ENCODE data around the gene AGBL2.
"Not testable (repeated sequence)": the region's sequence is repeated elsewhere in the genome, so short reads cannot be mapped to it uniquely, and the experiment has no call there.

Gene AGBL2

GRCh38 chr11:47715082-47715669 is at the start of gene AGBL2:
Gene AGBL2, minus strand, starts transcription at chr11:47715369. Its CDS starts 719 bp downstream, at chr11:47714650.
- H3K9me2 ChIP-seq (replicated peaks; ENCODE audit: control insufficient read depth, low read length) = no peaks in the 10 kb centered on the region
- H3K4me3 ChIP-seq (ENCODE audit: low read length) = peak within 1 kb of the TSS; percentile 84
- peak within 1 kb of the TSS; percentile 92 for H3K4me2 ChIP-seq (ENCODE audit: low read length)
- TF ChIP-seq CTCF (IDR thresholded peaks at IDR 0.05; ENCODE audit: low read depth, low read length, poor library complexity, severe bottlenecking) (no peak), EZH2phosphoT487 (IDR thresholded peaks at IDR 0.05; ENCODE audit: borderline replicate concordance, low read length) (no peak)
- H3K27me3 ChIP-seq (ENCODE audit: control insufficient read depth, low read length) = no peaks in the 10 kb centered on the region
- no peaks in the 10 kb centered on the region for H4K20me1 ChIP-seq (ENCODE audit: control insufficient read depth, insufficient read depth, low read depth, low read length)
- H3F3A ChIP-seq (ENCODE audit: control insufficient read depth, insufficient read depth) = peaks cover 45% of the 10 kb centered on the region
- no peaks in the 10 kb centered on the region for H3K79me2 ChIP-seq (ENCODE audit: control insufficient read depth, low read length)
- H3K9me3 ChIP-seq (ENCODE audit: control insufficient read depth, insufficient read depth, low read length) = no peaks in the 10 kb centered on the region
- H3K4me1 ChIP-seq (ENCODE audit: control insufficient read depth, low read length) = peaks cover 15% of the 10 kb centered on the region
- H3K27ac ChIP-seq (ENCODE audit: low read depth, low read length) = peak within 1 kb of the TSS; percentile 29; the same call in 1 of the 2 replicates
- H3K36me3 ChIP-seq (ENCODE audit: control insufficient read depth, low read length) = peaks cover 45% of the 10 kb centered on the region

DNA sequence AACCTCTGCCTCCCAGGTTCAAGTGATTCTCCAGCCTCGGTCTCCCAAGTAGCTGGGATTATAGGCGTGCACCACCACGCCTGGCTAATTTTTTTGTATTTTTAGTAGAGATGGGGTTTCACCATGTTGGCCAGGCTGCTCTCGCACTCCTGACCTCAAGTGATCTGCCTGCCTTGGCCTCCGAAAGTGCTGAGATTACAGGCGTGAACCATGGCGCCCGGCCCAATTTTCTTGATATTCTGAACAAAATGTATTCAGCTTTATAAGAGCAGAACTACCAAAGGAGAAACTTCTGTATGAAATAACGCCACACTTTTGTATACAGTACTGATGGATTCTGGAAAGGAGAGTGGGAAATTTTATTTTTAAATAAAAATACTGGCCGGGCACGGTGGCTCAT is 44.1 kb upstream of the AGBL2 start:
- peaks cover 81% of the 10 kb centered on the region for H3K36me3 ChIP-seq (ENCODE audit: control insufficient read depth, low read length)
- not testable (repeated sequence) for H3K4me1 ChIP-seq (ENCODE audit: control insufficient read depth, low read length); H3K4me3 ChIP-seq (ENCODE audit: low read length); H4K20me1 ChIP-seq (ENCODE audit: control insufficient read depth, insufficient read depth, low read depth, low read length); H3K4me2 ChIP-seq (ENCODE audit: low read length); H3K27ac ChIP-seq (ENCODE audit: low read depth, low read length); H3K27me3 ChIP-seq (ENCODE audit: control insufficient read depth, low read length); H3K9me2 ChIP-seq (replicated peaks; ENCODE audit: control insufficient read depth, low read length); H3K9me3 ChIP-seq (ENCODE audit: control insufficient read depth, insufficient read depth, low read length)
- H3K79me2 ChIP-seq (ENCODE audit: control insufficient read depth, low read length) = peaks cover 75% of the 10 kb centered on the region
- 0 out of 2 replicates have a peak, but pooled peaks cover 13% of the 10 kb centered on the region for H3F3A ChIP-seq (ENCODE audit: control insufficient read depth, insufficient read depth)

- peaks cover 67% of the 10 kb centered on the region for H3K79me2 ChIP-seq (ENCODE audit: control insufficient read depth, low read length)
Measured at GRCh38 chr11:47756208-47756607, 41.0 kb upstream of the AGBL2 start.

More at GRCh38 chr11:47756208-47756607, 41.0 kb upstream of the AGBL2 start:
- H3F3A ChIP-seq (ENCODE audit: control insufficient read depth, insufficient read depth) = 0 out of 2 replicates have a peak, but pooled peaks cover 13% of the 10 kb centered on the region
- no peak overlapping the region for H3K27ac ChIP-seq (ENCODE audit: low read depth, low read length)
- H3K36me3 ChIP-seq (ENCODE audit: control insufficient read depth, low read length) = peaks cover 82% of the 10 kb centered on the region
- H3K27me3 ChIP-seq (ENCODE audit: control insufficient read depth, low read length) = no peaks in the 10 kb centered on the region
- no peaks in the 10 kb centered on the region for H3K9me3 ChIP-seq (ENCODE audit: control insufficient read depth, insufficient read depth, low read length)
- H3K4me1 ChIP-seq (ENCODE audit: control insufficient read depth, low read length) = no peaks in the 10 kb centered on the region
- no peak overlapping the region for H3K4me2 ChIP-seq (ENCODE audit: low read length)
- no peak for TF ChIP-seq CTCF (IDR thresholded peaks at IDR 0.05; ENCODE audit: low read depth, low read length, poor library complexity, severe bottlenecking)
- TF ChIP-seq EZH2phosphoT487 (IDR thresholded peaks at IDR 0.05; ENCODE audit: borderline replicate concordance, low read length) = no peak
- H3K4me3 ChIP-seq (ENCODE audit: low read length) = no peak overlapping the region
- no peaks in the 10 kb centered on the region for H3K9me2 ChIP-seq (replicated peaks; ENCODE audit: control insufficient read depth, low read length)
- no peaks in the 10 kb centered on the region; the same call in 1 of the 2 replicates for H4K20me1 ChIP-seq (ENCODE audit: control insufficient read depth, insufficient read depth, low read depth, low read length)
